ENCODE results near the gene ASB3.
A peak's percentile ranks its signal among the peaks of the same experiment; 100 is the strongest.

The ASB3 gene

GRCh38 chr2:53652131-53652530 lies 134.6 kb downstream of the ASB3 start:
- no peak for DNase-seq (ENCODE audit: low spot score)

GRCh38 chr2:53646788-53647187 lies 140.0 kb downstream of the ASB3 start:
- no peak for DNase-seq (ENCODE audit: low spot score)

DNA sequence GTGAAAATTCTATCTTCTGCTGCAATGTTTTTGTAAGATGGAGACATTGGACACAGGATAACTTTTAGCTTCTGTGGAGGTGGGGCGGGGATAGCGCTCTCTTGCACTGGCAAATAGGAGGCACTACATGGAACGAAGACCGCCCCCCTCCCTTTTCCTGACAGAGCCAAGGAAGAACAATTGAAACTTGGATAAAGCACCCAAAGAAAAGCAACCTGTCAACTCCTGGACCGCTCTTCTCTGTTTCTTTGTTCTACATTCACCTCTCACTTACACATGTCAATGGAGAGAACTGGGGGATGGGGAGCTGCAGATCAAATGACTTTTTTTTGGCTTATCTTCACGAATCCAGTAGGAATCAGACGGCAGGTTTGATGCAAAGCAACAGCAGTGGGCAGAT lies 145.5 kb downstream of the ASB3 start:
- DNase-seq (ENCODE audit: low spot score) = no peak

- DNase-seq (ENCODE audit: low spot score) = no peak
Measured at GRCh38 chr2:53640466-53640865, 146.3 kb downstream of the ASB3 start.

GRCh38 chr2:53636596-53636995 lies 150.2 kb downstream of the ASB3 start:
- no peak for DNase-seq (ENCODE audit: low spot score)

GRCh38 chr2:53636109-53636508 lies 150.6 kb downstream of the ASB3 start:
- DNase-seq (ENCODE audit: low spot score) = no peak

DNA sequence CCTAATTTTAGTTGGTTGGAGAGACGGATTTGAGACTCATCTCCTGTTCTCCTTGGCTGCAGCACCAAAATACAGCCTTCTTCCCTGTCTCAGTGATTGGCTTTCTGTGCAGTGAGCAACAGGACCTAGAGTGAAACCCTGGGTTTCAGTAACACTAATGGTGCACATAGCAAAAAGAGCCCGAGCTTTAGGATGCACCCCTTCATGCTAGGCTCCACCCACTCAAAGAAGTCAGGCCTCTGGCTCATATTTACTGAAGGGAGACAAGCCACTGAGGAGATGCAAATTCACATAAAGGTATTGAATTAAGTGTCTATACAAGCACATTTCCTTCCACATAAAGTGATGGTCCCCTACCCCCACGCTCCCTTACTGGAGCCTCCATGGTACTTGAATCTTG lies 151.1 kb downstream of the ASB3 start:
- DNase-seq (ENCODE audit: low spot score) = no peak

DNA sequence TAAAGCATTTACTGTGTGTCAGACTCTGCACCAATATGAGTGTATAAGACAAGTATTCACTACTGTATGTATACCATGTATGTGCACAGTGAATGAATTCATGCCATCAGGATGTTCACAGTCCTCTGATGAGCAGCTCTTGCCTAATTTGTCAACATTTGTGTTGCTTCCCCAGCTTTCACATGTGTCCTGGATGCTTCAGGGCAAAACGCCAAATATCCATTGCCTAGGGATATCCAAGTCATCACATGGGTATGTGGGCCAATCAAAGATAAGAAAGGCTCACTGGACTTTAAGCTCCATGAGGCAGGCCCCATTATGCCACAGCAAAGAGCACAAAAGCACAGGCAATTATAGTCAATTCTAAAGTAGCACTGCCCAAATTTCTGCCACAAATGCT lies 153.3 kb downstream of the ASB3 start:
- DNase-seq (ENCODE audit: low spot score) = no peak

DNA sequence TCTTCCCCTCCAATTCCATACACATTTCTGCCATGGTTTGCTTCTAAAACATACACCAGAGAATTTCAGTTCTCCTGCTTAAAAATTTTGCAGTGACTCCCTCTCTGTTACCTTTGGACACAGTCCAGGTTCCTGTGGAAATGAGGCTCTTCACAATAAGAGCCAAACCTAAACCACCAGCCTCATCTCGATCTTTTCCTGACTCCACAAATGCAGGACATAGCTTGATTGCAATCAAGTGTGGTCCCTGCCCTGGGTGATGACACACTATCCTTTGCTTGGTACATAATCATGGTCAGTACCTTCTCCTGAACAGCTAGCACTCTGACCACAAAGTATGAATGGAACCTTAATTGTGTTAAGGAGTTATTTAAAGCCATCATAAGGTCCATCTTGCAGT lies 154.0 kb downstream of the ASB3 start:
- DNase-seq (ENCODE audit: low spot score) = peak; percentile 7

DNA sequence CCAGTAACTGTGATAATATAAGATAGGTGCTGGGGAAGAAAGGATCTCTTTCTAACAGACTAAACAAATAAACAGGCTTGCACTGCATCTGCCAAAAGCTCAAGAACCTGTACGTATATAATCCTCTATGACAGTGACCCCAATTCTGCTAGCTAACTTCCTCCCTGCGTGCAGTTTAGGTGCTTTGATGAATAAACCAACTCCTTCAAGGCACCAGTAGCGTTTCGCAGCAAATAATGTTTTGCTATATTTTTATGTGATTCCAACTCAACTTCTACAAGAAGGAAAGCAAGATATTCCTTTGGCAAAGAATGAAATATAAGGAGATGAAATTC lies 154.7 kb downstream of the ASB3 start:
- DNase-seq (ENCODE audit: low spot score) = no peak

DNA sequence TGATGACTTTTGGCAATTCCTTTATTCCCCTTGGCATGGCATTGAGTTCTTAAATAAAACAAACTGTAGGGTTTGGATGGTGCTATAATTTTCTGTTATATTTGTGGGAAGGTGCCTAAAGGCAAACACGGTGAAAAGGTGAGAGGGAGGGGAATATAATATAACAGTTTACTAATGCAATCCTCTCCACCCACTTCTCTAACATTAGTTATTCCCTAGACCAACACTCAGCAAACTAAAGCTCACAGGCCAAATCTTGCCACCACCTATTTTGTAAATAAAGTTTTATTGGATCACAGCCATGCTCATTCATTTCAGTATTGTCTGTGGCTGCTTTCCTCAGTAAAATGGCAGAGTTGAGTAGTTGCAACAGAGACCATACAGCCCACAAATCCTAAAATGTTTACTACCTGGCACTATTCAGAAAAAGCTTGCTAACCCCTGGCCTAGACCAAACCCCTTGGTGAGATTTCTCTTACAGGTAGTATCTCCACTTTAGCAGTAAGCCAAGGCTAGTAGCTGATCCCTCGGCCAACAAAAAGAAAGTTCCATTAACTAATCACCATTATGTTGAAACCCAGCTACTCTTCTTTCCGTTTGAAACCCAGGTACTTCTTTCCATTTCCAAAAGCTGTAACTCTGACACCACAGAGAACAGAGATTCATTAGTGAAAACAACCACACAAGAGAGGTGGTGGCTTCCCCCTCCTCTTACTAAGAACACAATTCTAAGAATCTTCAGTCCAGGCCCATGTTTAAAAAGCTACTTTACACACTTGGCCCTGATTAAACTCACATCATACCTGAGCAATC lies 155.2 kb downstream of the ASB3 start:
- no peak for DNase-seq (ENCODE audit: low spot score)

DNA sequence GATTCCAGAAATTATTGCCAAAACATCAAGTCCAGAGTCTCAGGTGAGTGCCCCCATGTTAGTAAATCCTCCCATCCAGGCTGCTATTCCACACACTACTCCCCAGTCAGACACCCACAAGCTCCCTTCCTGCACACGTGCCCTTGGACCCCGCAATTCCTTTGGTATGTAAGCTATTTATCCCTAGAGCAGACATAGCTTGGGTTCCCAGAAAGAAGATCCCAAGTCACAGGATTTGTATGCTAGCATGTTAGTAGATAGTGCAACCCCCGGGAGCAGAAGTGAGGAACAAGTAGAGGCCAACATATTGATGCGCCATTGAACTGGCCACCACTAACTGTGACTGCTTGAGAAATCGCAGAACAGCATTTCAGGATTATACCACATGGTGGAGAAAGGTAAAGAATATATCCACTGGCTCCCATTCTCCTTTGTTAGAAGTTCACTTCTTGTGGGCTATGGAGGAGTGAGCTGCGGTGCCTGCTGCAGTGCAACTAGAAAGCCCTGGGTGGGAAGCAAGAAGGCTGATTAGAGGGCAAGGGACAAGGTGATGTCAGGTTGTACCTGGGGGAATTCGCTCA lies 156.6 kb downstream of the ASB3 start:
- no peak for DNase-seq (ENCODE audit: low spot score)

- DNase-seq (ENCODE audit: low spot score) = no peak
Measured at GRCh38 chr2:53629501-53629900, 157.3 kb downstream of the ASB3 start.

DNA sequence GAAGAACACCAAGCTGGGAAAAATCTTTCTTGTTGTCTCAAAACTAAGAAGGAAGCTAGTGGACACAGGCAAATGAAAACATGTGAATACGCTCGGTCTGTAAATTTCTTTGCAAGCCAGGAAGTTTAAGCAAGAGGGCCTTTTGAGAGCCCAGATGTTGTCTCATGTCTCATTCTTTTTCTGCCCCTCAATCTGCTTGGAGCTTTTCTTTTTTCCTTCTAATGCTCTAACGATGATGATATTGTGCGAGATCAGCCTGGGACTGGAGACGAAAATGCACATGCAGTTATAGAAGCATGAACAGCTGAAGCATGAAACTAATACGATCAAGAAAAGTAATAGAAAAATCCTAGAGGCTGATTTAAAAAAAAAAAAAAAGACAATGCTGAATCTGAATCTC lies 157.8 kb downstream of the ASB3 start:
- DNase-seq (ENCODE audit: low spot score) = no peak

GRCh38 chr2:53622141-53622540 lies 164.6 kb downstream of the ASB3 start:
- DNase-seq (ENCODE audit: low spot score) = no peak

DNA sequence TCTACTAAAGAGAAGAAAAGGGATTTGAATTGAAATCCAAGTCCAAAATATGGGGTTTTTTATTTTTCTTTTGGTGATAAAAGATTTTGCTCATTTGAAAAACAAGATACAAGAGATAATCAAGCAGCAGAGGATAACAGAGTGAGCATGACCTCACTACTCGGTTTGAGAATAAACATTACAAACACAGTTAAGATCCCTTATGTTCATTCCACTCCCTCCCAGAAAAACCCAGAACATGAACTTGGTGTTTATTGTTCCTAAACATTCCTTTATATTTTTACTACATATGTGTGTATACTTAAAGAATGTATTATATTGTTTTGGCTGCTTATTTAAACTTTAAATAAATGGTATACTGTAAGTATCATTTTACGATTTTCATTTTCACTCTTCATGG lies 165.8 kb downstream of the ASB3 start:
- no peak for DNase-seq (ENCODE audit: low spot score)

Measured in hepatic stellate cell (primary cell).